ENCODE data around the gene OR5K2.

DNA sequence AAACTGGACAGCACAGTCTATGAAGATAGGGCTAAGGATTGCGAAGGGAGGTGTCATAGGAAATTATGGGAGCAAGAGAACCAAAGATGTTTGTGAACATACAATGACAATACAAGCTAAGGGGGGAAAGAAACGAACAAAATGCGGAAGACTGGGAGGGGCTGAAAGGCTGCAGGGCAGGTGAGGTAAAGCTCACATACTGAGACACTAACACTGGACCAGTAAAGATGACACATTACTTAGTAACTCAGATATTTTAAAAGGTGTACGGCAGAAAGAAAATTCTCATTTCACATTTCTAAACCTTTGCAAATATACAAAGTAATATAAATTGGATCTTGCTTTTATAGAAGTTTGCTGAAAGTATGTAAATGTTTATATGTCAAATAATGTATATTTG lies 15.1 kb downstream of the OR5K2 start:
- no peak for TF ChIP-seq CTCF (IDR thresholded peaks at IDR 0.05; ENCODE audit: insufficient read depth, low read length, poor library complexity, severe bottlenecking)
- no peak for TF ChIP-seq EZH2phosphoT487 (conservative IDR thresholded peaks at IDR 0.05; ENCODE audit: low read length)

Measured in SU-DHL-6 (cell line).